Neural cell (in vitro differentiated cells): ENCODE measurements around the gene ATG7.

Experiments used
- CTCF ChIP-seq: fragments of 450-650 bp; IDR thresholded peaks from 2 replicates; pipeline ENCODE4 v1.5.1; 2014; ENCODE audit warnings: antibody characterized with exemption, mild to moderate bottlenecking, moderate library complexity; ENCODE audit not compliant: poor library complexity, severe bottlenecking
- EP300 ChIP-seq: fragments of 450-650 bp; conservative IDR thresholded peaks from 2 replicates; pipeline ENCODE4 v1.6.1; 2014; ENCODE audit warnings: antibody characterized with exemption, mild to moderate bottlenecking, moderate library complexity; ENCODE audit not compliant: poor library complexity, severe bottlenecking
- POLR2AphosphoS5 ChIP-seq: IDR thresholded peaks from 2 replicates; pipeline ENCODE4 v1.6.1; 2012
- SMC3 ChIP-seq: fragments of 450-650 bp; conservative IDR thresholded peaks from 2 replicates; pipeline ENCODE4 v1.6.1; 2014; ENCODE audit warnings: antibody characterized with exemption, mild to moderate bottlenecking, moderate library complexity; ENCODE audit not compliant: poor library complexity
- TAF1 ChIP-seq: IDR thresholded peaks from 2 replicates; pipeline ENCODE4 v1.6.1; 2012; ENCODE audit warnings: low read depth

GRCh38 chr3:11564577-11565001 is 292.4 kb downstream of the ATG7 start:
- TF ChIP-seq POLR2AphosphoS5, result no peak
- no peak for TF ChIP-seq EP300
- no peak for TF ChIP-seq TAF1
- TF ChIP-seq CTCF, result no peak
- no peak for TF ChIP-seq SMC3
